Measurements from ENCODE around the gene TBC1D21. TPM values are rescaled to one million over a fixed set of nuclear protein-coding genes. Genes with fewer than 3 reads are reported as not detected.

TBC1D21 gene
- total RNA-seq, 1 experiment from 2014 or later, result not detected

DNA sequence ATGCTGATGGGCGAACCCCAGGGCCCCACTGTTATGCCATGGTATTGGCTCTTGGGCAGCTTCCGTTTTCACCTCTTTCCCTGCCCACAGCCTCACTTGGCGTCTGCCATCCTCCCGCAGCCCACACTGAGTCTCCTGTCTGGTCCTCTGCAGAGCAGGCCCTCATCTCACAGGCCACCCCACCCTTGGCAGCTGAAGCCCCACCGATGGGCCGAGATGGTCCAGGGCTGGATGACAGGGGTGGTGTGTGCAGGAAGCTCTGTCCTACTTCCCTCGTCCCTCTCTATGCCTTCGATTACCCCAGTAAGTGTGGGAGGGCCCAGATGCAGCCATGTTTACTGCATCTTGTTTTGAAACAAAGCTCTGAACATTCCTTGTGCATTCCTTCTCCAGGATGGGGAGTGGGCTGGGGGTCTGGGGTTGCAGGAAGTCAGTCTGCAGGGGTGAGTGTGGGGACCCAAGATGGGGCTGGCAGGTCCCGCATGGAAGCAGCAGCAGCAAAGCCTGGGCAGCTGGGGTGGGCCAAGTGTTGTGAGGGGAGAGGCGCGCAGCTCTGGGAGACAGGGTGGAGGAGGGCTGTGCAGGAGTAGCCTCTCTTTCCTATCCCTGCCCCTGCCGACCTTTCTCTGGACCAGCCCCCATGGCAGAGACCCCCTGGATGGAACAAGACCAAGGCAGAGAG, 20.9 kb downstream of the TBC1D21 start:
- Histone ChIP-seq H3K36me3 (ENCODE audit: insufficient read depth, low read length, poor library complexity, severe bottlenecking) (no peaks in the 10 kb centered on the region), H3K27me3 (replicated peaks; ENCODE audit: insufficient read depth, low read depth, low read length, poor library complexity) (no peaks in the 10 kb centered on the region), H3K27ac (ENCODE audit: low read depth, low read length, poor library complexity, severe bottlenecking) (no peak overlapping the region), H3K4me3 (ENCODE audit: low read depth, low read length, poor library complexity, severe bottlenecking) (no peak overlapping the region), H3K9me3 (ENCODE audit: low read depth, low read length, poor library complexity, severe bottlenecking) (no peaks in the 10 kb centered on the region), H3K4me1 (ENCODE audit: insufficient read depth, low read length, poor library complexity, severe bottlenecking) (no peaks in the 10 kb centered on the region)
- no peak for DNase-seq (ENCODE audit: low spot score)
- intact Hi-C loops (cut with micrococcal nuclease; ENCODE audit: unreplicated experiment), result no loop called here
- ChIA-PET CTCF (interaction anchor here (0.8 to 1.2 kb wide), 2 partner anchors 20 to 143 kb away, joined by 3 read pairs; no protein-coding TSS in a partner anchor), POLR2A (ENCODE audit: low non-redundant PET) (no interaction called here)
- no TSS peak for BruUV-seq (replicated peaks)
- no peak for TF ChIP-seq EZH2 (IDR thresholded peaks at IDR 0.05; ENCODE audit: borderline replicate concordance, low read depth, low read length, poor library complexity, severe bottlenecking)
- no peak for TF ChIP-seq CTCF (conservative IDR thresholded peaks at IDR 0.05; ENCODE audit: low read depth, low read length)

GRCh38 chr15:73897441-73898261, 24.3 kb downstream of the TBC1D21 start:
- Histone ChIP-seq H3K27me3 (replicated peaks; ENCODE audit: insufficient read depth, low read depth, low read length, poor library complexity) (no peaks in the 10 kb centered on the region), H3K4me3 (ENCODE audit: low read depth, low read length, poor library complexity, severe bottlenecking) (no peak overlapping the region), H3K4me1 (ENCODE audit: insufficient read depth, low read length, poor library complexity, severe bottlenecking) (no peaks in the 10 kb centered on the region), H3K36me3 (ENCODE audit: insufficient read depth, low read length, poor library complexity, severe bottlenecking) (no peaks in the 10 kb centered on the region), H3K9me3 (ENCODE audit: low read depth, low read length, poor library complexity, severe bottlenecking) (no peaks in the 10 kb centered on the region), H3K27ac (ENCODE audit: low read depth, low read length, poor library complexity, severe bottlenecking) (no peak overlapping the region)
- BruUV-seq (replicated peaks), result no TSS peak
- POLR2A ChIA-PET (ENCODE audit: low non-redundant PET), result no interaction called here
- peak; percentile 82 for DNase-seq (ENCODE audit: low spot score)
- intact Hi-C loops (cut with micrococcal nuclease; ENCODE audit: unreplicated experiment), result loop anchor here (1.0 kb wide), 1 partner anchor 67 kb away; no protein-coding TSS in a partner anchor
- TF ChIP-seq EZH2 (IDR thresholded peaks at IDR 0.05; ENCODE audit: borderline replicate concordance, low read depth, low read length, poor library complexity, severe bottlenecking) (no peak), CTCF (conservative IDR thresholded peaks at IDR 0.05; ENCODE audit: low read depth, low read length) (peak; percentile 99)
- CTCF ChIA-PET, result interaction anchor here (1.0 to 1.4 kb wide), 4 partner anchors 10 to 67 kb away, joined by 3 to 5 read pairs (median 4); no protein-coding TSS in a partner anchor

- Histone ChIP-seq H3K27ac (ENCODE audit: low read depth, low read length, poor library complexity, severe bottlenecking) (no peak overlapping the region), H3K27me3 (replicated peaks; ENCODE audit: insufficient read depth, low read depth, low read length, poor library complexity) (no peaks in the 10 kb centered on the region), H3K4me1 (ENCODE audit: insufficient read depth, low read length, poor library complexity, severe bottlenecking) (no peaks in the 10 kb centered on the region), H3K36me3 (ENCODE audit: insufficient read depth, low read length, poor library complexity, severe bottlenecking) (no peaks in the 10 kb centered on the region), H3K4me3 (ENCODE audit: low read depth, low read length, poor library complexity, severe bottlenecking) (no peak overlapping the region), H3K9me3 (ENCODE audit: low read depth, low read length, poor library complexity, severe bottlenecking) (no peaks in the 10 kb centered on the region)
- DNase-seq (ENCODE audit: low spot score), result no peak
- intact Hi-C loops (cut with micrococcal nuclease; ENCODE audit: unreplicated experiment), result no loop called here
- ChIA-PET POLR2A (ENCODE audit: low non-redundant PET) (no interaction called here), CTCF (interaction anchor here (0.6 kb wide), 1 partner anchor 21 kb away, joined by 4 read pairs; no protein-coding TSS in a partner anchor)
- TF ChIP-seq EZH2 (IDR thresholded peaks at IDR 0.05; ENCODE audit: borderline replicate concordance, low read depth, low read length, poor library complexity, severe bottlenecking) (no peak), CTCF (conservative IDR thresholded peaks at IDR 0.05; ENCODE audit: low read depth, low read length) (no peak)
- BruUV-seq (replicated peaks), result no TSS peak
Measured at GRCh38 chr15:73899197-73900094, 26.1 kb downstream of the TBC1D21 start.

All from A673 (cell line).